OCI-LY7 (cell line): ENCODE data around the gene AKT3. TPM values are rescaled to one million over a fixed set of nuclear protein-coding genes. Genes with fewer than 3 reads are reported as not detected.

ENCODE experiments used
- BruUV-seq: library from RNA; stranded (reverse); fragments of 400-500 nt; replicated peaks from 2 replicates; lab custom pipeline; 2021; lab: Mats Ljungman, UMichigan
- CTCF ChIA-PET: fragments of 300-600 bp; sonication (Branson Sonifier 250); formaldehyde crosslinking; loops from one replicate; lab custom pipeline; 2022; ENCODE audit warnings: antibody characterized with exemption; ENCODE audit not compliant: unreplicated experiment; lab: Charles Lee
- POLR2A ChIA-PET: fragments of 300-600 bp; sonication (Branson Sonifier 250); formaldehyde crosslinking; loops from one replicate; lab custom pipeline; 2022; ENCODE audit warnings: antibody characterized with exemption; lab: Charles Lee
- DNase-seq: peaks from one replicate; pipeline ENCODE4 v3.0.0-alpha.2; 2015; ENCODE audit warnings: low spot score
- H2AFZ ChIP-seq: fragments of 200-600 bp; sonication (generic), shearing (Covaris generic); 2 replicates; pipeline ENCODE4 v1.6.1; 2014; ENCODE audit warnings: mild to moderate bottlenecking, antibody characterized with exemption, low read length, moderate library complexity
- H3K27ac ChIP-seq: fragments of 200-600 bp; sonication (generic); 2 replicates; pipeline ENCODE4 v1.5.1; 2014; ENCODE audit warnings: mixed run types, low read depth, mild to moderate bottlenecking, moderate library complexity, low read length, inconsistent platforms; ENCODE audit not compliant: poor library complexity, severe bottlenecking
- H3K36me3 ChIP-seq: fragments of 200-600 bp; sonication (generic); 2 replicates; pipeline ENCODE4 v1.6.1; 2014; ENCODE audit warnings: mild to moderate bottlenecking, antibody characterized with exemption, low read length, moderate library complexity, mixed read lengths; ENCODE audit not compliant: insufficient read depth
- H3K4me1 ChIP-seq: fragments of 200-600 bp; sonication (generic); 2 replicates; pipeline ENCODE4 v1.5.1; 2014; ENCODE audit warnings: mild to moderate bottlenecking, low read length; ENCODE audit not compliant: insufficient read depth, poor library complexity, severe bottlenecking
- H3K4me2 ChIP-seq: fragments of 200-600 bp; sonication (generic); 2 replicates; pipeline ENCODE4 v1.6.1; 2014; ENCODE audit warnings: mild to moderate bottlenecking, low read length
- H3K4me3 ChIP-seq: fragments of 200-600 bp; sonication (generic); 2 replicates; pipeline ENCODE4 v1.5.1; 2014; ENCODE audit warnings: mild to moderate bottlenecking, low read depth, low read length; ENCODE audit not compliant: poor library complexity, severe bottlenecking
- H3K79me2 ChIP-seq: fragments of 200-600 bp; sonication (generic); 2 replicates; pipeline ENCODE4 v1.6.1; 2016; ENCODE audit warnings: low read depth, mild to moderate bottlenecking, low read length, moderate library complexity, mixed read lengths; ENCODE audit not compliant: insufficient read depth
- H3K9me2 ChIP-seq: fragments of 200-600 bp; sonication (generic); 2 replicates; pipeline ENCODE4 v1.6.1; 2016; ENCODE audit warnings: mild to moderate bottlenecking, low read length, mixed read lengths; ENCODE audit not compliant: insufficient read depth
- H3K9me3 ChIP-seq: fragments of 200-600 bp; sonication (generic); 2 replicates; pipeline ENCODE4 v1.6.1; 2014; ENCODE audit warnings: mild to moderate bottlenecking, mixed run types, low read length, mixed read lengths
- H4K20me1 ChIP-seq: fragments of 200-600 bp; sonication (generic); 2 replicates; pipeline ENCODE4 v1.6.1; 2014; ENCODE audit warnings: mild to moderate bottlenecking, antibody characterized with exemption, low read length, moderate library complexity, mixed read lengths; ENCODE audit not compliant: insufficient read depth
- CTCF ChIP-seq: fragments of 200-600 bp; sonication (generic); conservative IDR thresholded peaks from 2 replicates; pipeline ENCODE4 v1.5.1; 2014; ENCODE audit warnings: mild to moderate bottlenecking, antibody characterized with exemption, low read length, moderate library complexity, mixed read lengths
- EZH2phosphoT487 ChIP-seq: fragments of 200-600 bp; sonication (generic); IDR thresholded peaks from 2 replicates; pipeline ENCODE4 v1.6.1; 2018; ENCODE audit warnings: low read depth, borderline replicate concordance, mild to moderate bottlenecking, mixed run types, antibody characterized with exemption, low read length, moderate library complexity, mixed read lengths
- intact Hi-C: fragments of 100-400 bp; cut with micrococcal nuclease; formaldehyde crosslinking; loops from one replicate; pipeline ENCODE4 v1.10.0; 2022; ENCODE audit not compliant: unreplicated experiment
- total RNA-seq, 2 experiments: library from RNA; depleted of rRNA in 1 of 2; stranded (reverse); fragments of >200 nt in 1 of 2; shearing (Covaris generic) in 1 of 2; gene quantifications; 2 replicates each; pipeline ENCODE4 v1.2.3, GENCODE V29; 2014 to 2022

Gene AKT3
- total RNA-seq, 2 experiments from 2014 or later = 0.29 TPM; not detected in 1

DNA sequence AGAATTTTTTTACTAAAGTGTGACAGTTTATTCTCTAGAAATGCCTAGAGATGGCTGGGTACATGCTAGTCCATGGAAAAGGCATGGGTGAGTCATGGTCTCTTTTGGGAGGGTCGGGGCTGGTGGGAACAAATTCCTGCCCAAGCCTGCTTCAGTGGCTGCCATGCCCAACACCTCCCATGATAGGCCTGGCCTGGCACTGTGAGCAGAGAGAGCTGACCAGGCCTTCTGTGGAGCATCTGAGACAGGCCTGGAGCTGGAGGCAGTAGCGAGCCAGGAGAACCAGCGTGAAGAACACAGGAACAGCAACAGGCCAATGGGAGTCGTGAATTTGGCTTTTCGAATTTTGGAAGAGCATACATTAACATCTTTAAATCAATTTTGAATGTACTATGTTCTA lies 385.0 kb downstream of the AKT3 start:
- intact Hi-C loops = no loop called here
- Histone ChIP-seq H4K20me1 (no peaks in the 10 kb centered on the region), H3K36me3 (no peaks in the 10 kb centered on the region), H3K4me1 (no peaks in the 10 kb centered on the region), H3K79me2 (no peaks in the 10 kb centered on the region), H3K9me2 (no peaks in the 10 kb centered on the region), H3K4me2 (no peak overlapping the region), H3K27ac (no peak overlapping the region), H3K4me3 (no peak overlapping the region), H3K9me3 (no peaks in the 10 kb centered on the region), H2AFZ (no peak overlapping the region)
- CTCF ChIA-PET = no interaction called here
- POLR2A ChIA-PET = interaction anchor here (0.5 kb wide), 1 partner anchor 724 kb away, joined by 3 read pairs; no protein-coding TSS in a partner anchor
- BruUV-seq = no TSS peak
- DNase-seq = no peak
- TF ChIP-seq EZH2phosphoT487 (no peak), CTCF (no peak)

DNA sequence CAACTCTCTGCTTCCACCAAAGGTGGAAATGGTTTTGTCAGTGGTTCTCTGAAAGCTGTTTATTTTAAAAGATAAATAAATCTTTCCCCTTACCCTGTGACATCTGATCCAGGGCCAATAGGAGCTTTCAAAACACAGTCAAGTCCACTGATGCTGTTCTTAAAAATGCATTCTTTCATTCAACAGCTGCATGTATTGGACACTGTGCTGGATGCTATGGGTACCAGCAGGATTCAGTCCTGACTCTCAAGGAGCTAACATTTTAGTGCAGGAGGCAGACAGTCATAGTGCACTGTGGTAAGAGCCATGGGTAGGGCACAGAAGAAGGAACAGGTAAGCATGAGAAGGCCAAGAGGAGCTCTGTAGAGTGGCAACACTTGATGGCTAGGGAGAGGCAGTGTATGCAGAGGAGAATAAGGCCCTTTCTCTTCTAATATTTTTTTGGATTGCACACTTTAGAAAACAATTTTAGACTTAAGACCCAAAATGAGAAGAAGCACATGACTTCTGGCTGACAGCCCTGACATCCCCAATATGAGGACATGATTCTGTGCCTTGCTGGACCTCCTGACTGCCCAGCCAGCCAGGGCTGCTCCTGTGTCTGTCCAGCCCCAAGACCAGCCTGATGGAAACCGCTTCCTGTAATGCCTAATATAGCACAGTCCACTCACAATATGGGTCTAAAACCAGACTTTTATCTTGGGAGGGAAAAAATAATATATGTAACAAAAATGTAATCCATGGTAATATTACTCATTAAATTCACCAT lies 386.9 kb downstream of the AKT3 start:
- intact Hi-C loops = no loop called here
- Histone ChIP-seq H3K27ac (no peak overlapping the region), H3K79me2 (no peaks in the 10 kb centered on the region), H3K4me2 (no peak overlapping the region), H3K9me3 (no peaks in the 10 kb centered on the region), H3K9me2 (no peaks in the 10 kb centered on the region), H3K4me3 (no peak overlapping the region), H4K20me1 (no peaks in the 10 kb centered on the region), H3K4me1 (no peaks in the 10 kb centered on the region), H3K36me3 (no peaks in the 10 kb centered on the region), H2AFZ (no peak overlapping the region)
- CTCF ChIA-PET = no interaction called here
- BruUV-seq = no TSS peak
- TF ChIP-seq EZH2phosphoT487 (no peak), CTCF (no peak)
- no peak for DNase-seq
- POLR2A ChIA-PET = interaction anchor here (0.7 kb wide), 1 partner anchor 382 kb away, joined by 3 read pairs; no protein-coding TSS in a partner anchor

- CTCF ChIA-PET = no interaction called here
- no peaks in the 10 kb centered on the region for H3K4me1 ChIP-seq
- H3K36me3 ChIP-seq = no peaks in the 10 kb centered on the region
- no peak overlapping the region for H3K4me3 ChIP-seq
- H3K27ac ChIP-seq = no peak overlapping the region
- POLR2A ChIA-PET = interaction anchor here (0.5 kb wide), 1 partner anchor 24 kb away, joined by 3 read pairs; no protein-coding TSS in a partner anchor
- no TSS peak for BruUV-seq
- H4K20me1 ChIP-seq = no peaks in the 10 kb centered on the region
- H3K9me2 ChIP-seq = no peaks in the 10 kb centered on the region
- H3K4me2 ChIP-seq = no peak overlapping the region
- no peaks in the 10 kb centered on the region for H3K9me3 ChIP-seq
- intact Hi-C loops = no loop called here
- H2AFZ ChIP-seq = no peak overlapping the region
- DNase-seq = no peak
- no peaks in the 10 kb centered on the region for H3K79me2 ChIP-seq
- no peak for TF ChIP-seq EZH2phosphoT487
- TF ChIP-seq CTCF = no peak
Measured at GRCh38 chr1:243461700-243462099, 388.3 kb downstream of the AKT3 start.
